Progenitor cell of endocrine pancreas (in vitro differentiated cells): Measurements from ENCODE around the gene ADAM30. TPM values are rescaled to one million over a fixed set of nuclear protein-coding genes. Genes with fewer than 3 reads are reported as not detected.

Experiments
- DNase-seq: peaks from one replicate; pipeline ENCODE4 v3.0.0; 2021; ENCODE audit warnings: low spot score; ENCODE audit not compliant: unreplicated experiment
- H3K27ac Mint-ChIP-seq: 2 replicates; pipeline ENCODE4 v1.8.0; 2021; ENCODE audit warnings: mild to moderate bottlenecking, moderate library complexity, mixed read lengths
- H3K27me3 Mint-ChIP-seq: 2 replicates; pipeline ENCODE4 v1.8.0; 2021; ENCODE audit warnings: mixed read lengths
- H3K36me3 Mint-ChIP-seq: 2 replicates; pipeline ENCODE4 v1.8.0; 2022; ENCODE audit warnings: mixed read lengths; ENCODE audit not compliant: insufficient read depth
- H3K4me1 Mint-ChIP-seq: 2 replicates; pipeline ENCODE4 v1.8.0; 2021; ENCODE audit warnings: low read depth, mixed read lengths
- H3K4me3 Mint-ChIP-seq: 2 replicates; pipeline ENCODE4 v1.8.0; 2021; ENCODE audit warnings: low read depth, mild to moderate bottlenecking, moderate library complexity, mixed read lengths
- H3K9me3 Mint-ChIP-seq: 2 replicates; pipeline ENCODE4 v1.8.0; 2021; ENCODE audit warnings: low read depth, mixed read lengths
- total RNA-seq: library from RNA; stranded (reverse); gene quantifications from 2 replicates; pipeline ENCODE4 v1.2.1, GENCODE V29; 2021
- TF ChIP-seq, protein P1 (sequence below): fragments of 200-600 bp; sonication (generic); IDR thresholded peaks from one replicate; pipeline ENCODE4 v1.5.0; 2021; ENCODE audit warnings: antibody characterized with exemption, mild to moderate bottlenecking; ENCODE audit not compliant: unreplicated experiment

ADAM30 gene
- total RNA-seq, 1 donor from 2014 or later, result not detected

GRCh38 chr1:119884711-119885110 is 11.6 kb downstream of the ADAM30 start:
- Mint-ChIP-seq H3K36me3 (peaks cover 5% of the 10 kb centered on the region), H3K4me1 (peaks cover 6% of the 10 kb centered on the region), H3K27me3 (peaks cover 14% of the 10 kb centered on the region), H3K9me3 (peaks cover 7% of the 10 kb centered on the region), H3K27ac (no peak overlapping the region), H3K4me3 (no peak overlapping the region)
- TF ChIP-seq, protein P1, sequence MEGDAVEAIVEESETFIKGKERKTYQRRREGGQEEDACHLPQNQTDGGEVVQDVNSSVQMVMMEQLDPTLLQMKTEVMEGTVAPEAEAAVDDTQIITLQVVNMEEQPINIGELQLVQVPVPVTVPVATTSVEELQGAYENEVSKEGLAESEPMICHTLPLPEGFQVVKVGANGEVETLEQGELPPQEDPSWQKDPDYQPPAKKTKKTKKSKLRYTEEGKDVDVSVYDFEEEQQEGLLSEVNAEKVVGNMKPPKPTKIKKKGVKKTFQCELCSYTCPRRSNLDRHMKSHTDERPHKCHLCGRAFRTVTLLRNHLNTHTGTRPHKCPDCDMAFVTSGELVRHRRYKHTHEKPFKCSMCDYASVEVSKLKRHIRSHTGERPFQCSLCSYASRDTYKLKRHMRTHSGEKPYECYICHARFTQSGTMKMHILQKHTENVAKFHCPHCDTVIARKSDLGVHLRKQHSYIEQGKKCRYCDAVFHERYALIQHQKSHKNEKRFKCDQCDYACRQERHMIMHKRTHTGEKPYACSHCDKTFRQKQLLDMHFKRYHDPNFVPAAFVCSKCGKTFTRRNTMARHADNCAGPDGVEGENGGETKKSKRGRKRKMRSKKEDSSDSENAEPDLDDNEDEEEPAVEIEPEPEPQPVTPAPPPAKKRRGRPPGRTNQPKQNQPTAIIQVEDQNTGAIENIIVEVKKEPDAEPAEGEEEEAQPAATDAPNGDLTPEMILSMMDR, result no peak
- no peak for DNase-seq

DNA sequence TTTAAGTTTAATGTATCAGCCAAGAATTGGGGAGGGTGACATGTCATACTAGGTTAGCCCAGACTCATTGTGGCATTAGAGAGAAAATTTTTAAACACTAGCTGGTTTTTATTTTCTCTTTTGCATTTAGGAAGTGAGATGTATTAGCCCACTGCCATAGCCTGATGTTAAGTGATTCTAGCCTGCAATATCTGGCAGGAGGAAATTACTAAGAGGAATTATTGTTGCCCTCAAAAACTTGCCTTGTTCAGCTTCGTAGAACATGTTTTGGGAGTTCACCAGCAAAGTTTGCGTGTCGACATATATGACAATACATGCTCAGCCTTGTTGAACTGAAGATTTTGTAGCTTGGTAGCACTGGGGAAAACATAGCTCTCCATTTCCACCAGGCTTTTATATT is 12.5 kb downstream of the ADAM30 start:
- H3K4me1 Mint-ChIP-seq, result peaks cover 8% of the 10 kb centered on the region
- DNase-seq, result no peak
- TF ChIP-seq, protein P1, result no peak
- no peak overlapping the region for H3K27ac Mint-ChIP-seq
- H3K27me3 Mint-ChIP-seq, result peaks cover 14% of the 10 kb centered on the region
- peaks cover 5% of the 10 kb centered on the region for H3K36me3 Mint-ChIP-seq
- no peak overlapping the region for H3K4me3 Mint-ChIP-seq
- H3K9me3 Mint-ChIP-seq, result peaks cover 7% of the 10 kb centered on the region

DNA sequence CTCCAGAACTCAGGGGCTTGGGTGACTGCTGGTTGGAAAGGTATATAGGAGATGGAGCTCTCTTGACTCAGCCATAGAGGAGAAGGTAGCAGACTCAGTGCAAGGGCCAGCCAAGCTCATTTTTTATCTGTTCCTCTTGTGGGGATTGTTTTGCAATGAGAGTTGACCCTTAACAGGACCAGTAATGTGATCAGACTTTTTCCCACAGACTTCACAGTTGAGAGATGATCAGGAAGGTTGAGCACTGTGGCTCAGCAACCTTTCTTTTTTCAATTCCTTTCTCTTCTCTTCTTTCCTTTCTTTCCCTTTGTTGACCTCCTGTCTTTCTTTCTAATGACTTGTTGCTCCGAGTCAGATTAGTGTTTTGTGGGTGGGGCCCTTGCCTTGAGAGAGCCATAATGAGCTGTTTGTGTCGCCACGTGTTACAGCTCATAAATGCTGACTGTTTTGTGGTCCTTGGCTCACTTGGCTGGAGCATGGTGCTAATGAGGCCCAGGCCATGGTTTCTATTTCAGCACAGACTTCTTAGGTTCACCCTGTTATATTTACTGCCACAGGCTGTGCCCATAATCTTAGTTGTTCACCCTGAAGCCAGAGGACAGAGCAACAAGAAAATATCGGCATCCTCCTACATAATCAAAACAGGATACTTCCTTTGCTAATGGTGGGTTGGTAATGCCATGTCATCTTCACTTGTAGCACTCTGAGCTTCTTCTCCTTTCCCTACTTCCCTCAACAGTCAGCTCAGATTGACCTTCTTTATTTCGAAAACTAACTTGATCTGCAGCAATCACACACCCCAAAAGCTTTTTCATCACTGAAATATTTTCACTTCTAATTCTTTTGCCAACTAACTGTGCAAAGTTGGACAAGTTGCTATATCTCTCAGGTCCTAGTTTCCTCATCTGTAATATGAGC is 13.9 kb downstream of the ADAM30 start:
- Mint-ChIP-seq H3K4me1 (peaks cover 8% of the 10 kb centered on the region), H3K9me3 (no peaks in the 10 kb centered on the region), H3K27me3 (peaks cover 14% of the 10 kb centered on the region), H3K4me3 (no peak overlapping the region), H3K27ac (no peak overlapping the region), H3K36me3 (no peaks in the 10 kb centered on the region)
- TF ChIP-seq, protein P1, result no peak
- no peak for DNase-seq

- no peak overlapping the region for H3K27ac Mint-ChIP-seq
- no peaks in the 10 kb centered on the region for H3K9me3 Mint-ChIP-seq
- peaks cover 4% of the 10 kb centered on the region for H3K27me3 Mint-ChIP-seq
Observed at GRCh38 chr1:119879510-119880434, 16.5 kb downstream of the ADAM30 start.

GRCh38 chr1:119878171-119878570 is 18.1 kb downstream of the ADAM30 start:
- no peak for DNase-seq
- no peaks in the 10 kb centered on the region for H3K36me3 Mint-ChIP-seq
- peaks cover 12% of the 10 kb centered on the region for H3K27me3 Mint-ChIP-seq
- no peak overlapping the region for H3K27ac Mint-ChIP-seq
- H3K4me3 Mint-ChIP-seq, result no peak overlapping the region
- H3K4me1 Mint-ChIP-seq, result peaks cover 10% of the 10 kb centered on the region
- H3K9me3 Mint-ChIP-seq, result no peaks in the 10 kb centered on the region
- TF ChIP-seq, protein P1, result no peak

More at GRCh38 chr1:119879510-119880434, 16.5 kb downstream of the ADAM30 start:
- TF ChIP-seq, protein P1, result no peak
- no peak overlapping the region for H3K4me3 Mint-ChIP-seq
- DNase-seq, result no peak
- H3K36me3 Mint-ChIP-seq, result no peaks in the 10 kb centered on the region
- H3K4me1 Mint-ChIP-seq, result peaks cover 8% of the 10 kb centered on the region
